HepG2 (cell line): Measurements from ENCODE around the gene SLC9A5. TPM values are rescaled to one million over a fixed set of nuclear protein-coding genes. Genes with fewer than 3 reads are reported as not detected.

Experiments used
- ATAC-seq: fragments of 200-7000 bp; cut with Tn5 transposase; 3 replicates; pipeline ENCODE4 v1.9.1; 2020; ENCODE audit warnings: mild to moderate bottlenecking, moderate library complexity
- BruUV-seq: library from RNA; stranded (reverse); fragments of 400-500 nt; replicated peaks from 2 replicates; lab custom pipeline; 2021; lab: Mats Ljungman, UMichigan
- CTCF ChIA-PET: fragments of 300-600 bp; formaldehyde crosslinking; extraction: SDS; loops from one replicate; lab custom pipeline; 2021; ENCODE audit warnings: low total read pairs, inconsistent platforms, low intra/inter-chr PET ratio; lab: Yijun Ruan, JAX
- POLR2A ChIA-PET: fragments of 350-600 bp; sonication (Branson Sonifier 250); formaldehyde crosslinking; loops from one replicate; lab custom pipeline; 2020; ENCODE audit warnings: antibody characterized with exemption, inconsistent platforms; lab: Yijun Ruan, JAX
- DNase-seq: peaks from one replicate; pipeline ENCODE4 v3.0.0-alpha.2; 2015; ENCODE audit warnings: low spot score
- FAIRE-seq: peaks from 3 replicates; lab custom pipeline; 2011; peaks lifted over from hg19 to GRCh38; lab: Jason Lieb, UNC
- H2AFZ ChIP-seq: one replicate; pipeline ENCODE4 v1.6.1; 2011; ENCODE audit warnings: low read length, inconsistent platforms
- H3K27ac ChIP-seq: fragments of 300-600 bp; 3 replicates; pipeline ENCODE4 v1.8.0; 2011; ENCODE audit warnings: mixed run types, mild to moderate bottlenecking, mixed read lengths, low read length, inconsistent platforms; ENCODE audit not compliant: insufficient read depth; ENCODE audit errors: extremely low read length
- H3K27me3 ChIP-seq, 2 experiments: fragments of 200-600 bp in 1 of 2; 2 replicates in 1 of 2; 3 replicates in 1 of 2; pipeline versions ENCODE4 v1.6.0 to v1.8.0; 2011; ENCODE audit warnings: low read length in 2 of 2, mild to moderate bottlenecking in 2 of 2, moderate library complexity in 2 of 2, inconsistent platforms in 1 of 2; ENCODE audit not compliant: insufficient read depth in 2 of 2, control insufficient read depth in 1 of 2
- H3K36me3 ChIP-seq, 2 experiments: fragments of 200-600 bp in 1 of 2; replicated peaks in 1 of 2; 2 replicates in 1 of 2; 3 replicates in 1 of 2; pipeline versions ENCODE4 v1.5.1 to v1.8.0; 2011; ENCODE audit warnings: low read length in 2 of 2, inconsistent platforms in 1 of 2; ENCODE audit not compliant: insufficient read depth in 2 of 2, control insufficient read depth in 1 of 2
- H3K4me1 ChIP-seq: 2 replicates; pipeline ENCODE4 v1.5.1; 2012; ENCODE audit warnings: low read length, inconsistent platforms; ENCODE audit not compliant: insufficient read depth
- H3K4me2 ChIP-seq: 2 replicates; pipeline ENCODE4 v1.6.0; 2011; ENCODE audit warnings: low read depth, low read length, inconsistent platforms
- H3K4me3 ChIP-seq, 3 experiments: fragments of 200-600 bp in 1 of 3; sonication (generic), shearing (Covaris generic) in 1 of 3; replicated peaks in 1 of 3; 2 replicates each; pipeline ENCODE4 v1.5.1; 2011 to 2016; ENCODE audit warnings: low read length in 3 of 3, inconsistent platforms in 2 of 3, low read depth in 2 of 3, mild to moderate bottlenecking in 2 of 3, control low read depth in 1 of 3, mixed read lengths in 1 of 3; ENCODE audit not compliant: insufficient read depth in 1 of 3
- H3K79me2 ChIP-seq: one replicate; pipeline ENCODE4 v1.6.1; 2011; ENCODE audit warnings: low read length, inconsistent platforms; ENCODE audit not compliant: insufficient read depth
- H3K9ac ChIP-seq: 2 replicates; pipeline ENCODE4 v1.6.0; 2011; ENCODE audit warnings: mild to moderate bottlenecking, low read depth, low read length, inconsistent platforms; ENCODE audit not compliant: insufficient read depth
- H3K9me3 ChIP-seq: 2 replicates; pipeline ENCODE4 v1.5.1; 2012; ENCODE audit warnings: mild to moderate bottlenecking, low read length
- H4K20me1 ChIP-seq: 2 replicates; pipeline ENCODE4 v1.6.0; 2011; ENCODE audit warnings: inconsistent platforms, mild to moderate bottlenecking, low read length, moderate library complexity; ENCODE audit not compliant: insufficient read depth
- AGO1 ChIP-seq: fragments of 200-400 bp; formaldehyde crosslinking; IDR thresholded peaks from 2 replicates; pipeline ENCODE4 v1.6.1; 2017; ENCODE audit warnings: mild to moderate bottlenecking, low read depth, low read length, moderate library complexity; ENCODE audit not compliant: poor library complexity, severe bottlenecking
- BCL6 ChIP-seq: IDR thresholded peaks from 2 replicates; pipeline ENCODE4 v1.6.1; 2016; ENCODE audit warnings: missing genetic modification reagents, missing compliant biosample characterization
- DMAP1 ChIP-seq: IDR thresholded peaks from 2 replicates; pipeline ENCODE4 v1.6.1; 2016
- HMGA1 ChIP-seq: sonication (generic); formaldehyde crosslinking; conservative IDR thresholded peaks from 2 replicates; pipeline ENCODE4 v1.4.0; 2020; ENCODE audit warnings: missing genetic modification reagents
- HOXA5 ChIP-seq: sonication (generic); formaldehyde crosslinking; IDR thresholded peaks from 2 replicates; pipeline ENCODE4 v1.4.0; 2020; ENCODE audit warnings: missing genetic modification reagents
- IKZF1 ChIP-seq: fragments of 450-650 bp; IDR thresholded peaks from 2 replicates; pipeline ENCODE4 v1.7.1; 2016
- PHF5A ChIP-seq: IDR thresholded peaks from one replicate; pipeline ENCODE4 v1.6.1; 2018; ENCODE audit warnings: low read depth, missing genetic modification reagents; ENCODE audit not compliant: unreplicated experiment
- RCOR2 ChIP-seq: IDR thresholded peaks from 2 replicates; pipeline ENCODE4 v1.6.1; 2016; ENCODE audit warnings: missing biosample characterization, missing genetic modification reagents
- TBX3 ChIP-seq: fragments of 450-650 bp; IDR thresholded peaks from 2 replicates; pipeline ENCODE4 v1.6.1; 2017; ENCODE audit warnings: antibody characterized with exemption, mild to moderate bottlenecking, inconsistent platforms, borderline replicate concordance
- ZNF772 ChIP-seq: sonication (generic); formaldehyde crosslinking; IDR thresholded peaks from 2 replicates; pipeline ENCODE4 v1.5.0; 2020; ENCODE audit warnings: mild to moderate bottlenecking, missing genetic modification reagents
- WGBS: methylation state at CpG from one replicate; pipeline ENCODE4 v1.1.6; 2017; ENCODE audit warnings: low lambda C conversion rate; 5-methylcytosine and 5-hydroxymethylcytosine counted together
- in situ Hi-C: cut with HindIII; loops from 2 replicates; pipeline ENCODE4 v1.10.0; 2017; ENCODE audit warnings: low pct_unique_long_range_greater_than_20kb; ENCODE audit not compliant: extremely low pct_ligation_motif_present
- intact Hi-C: fragments of 100-400 bp; cut with micrococcal nuclease; formaldehyde crosslinking; loops from one replicate; pipeline ENCODE4 v1.10.0; 2022; ENCODE audit not compliant: unreplicated experiment
- polyA plus RNA-seq, 8 experiments: library from polyadenylated mRNA; depleted of rRNA in 3 of 8; stranded (reverse) in 7 of 8; unstranded in 1 of 8; fragments of >200 nt; fragmentation: Illumina TruSeq in 4 of 8; extraction: Trizol in 4 of 8; gene quantifications; 2 replicates each; pipeline versions ENCODE4 v1.2.1 to v1.2.3, GENCODE V29; 2011 to 2016; ENCODE audit warnings: low read depth in 4 of 8, missing spikeins in 1 of 8, mixed read lengths in 1 of 8; ENCODE audit not compliant: insufficient read depth in 1 of 8
- total RNA-seq, 5 experiments: library from RNA; depleted of rRNA; stranded (reverse); fragments of >200 nt; fragmentation: Illumina TruSeq; extraction: Trizol; gene quantifications; 2 replicates each; pipeline ENCODE4 v1.2.3, GENCODE V29; 2016; ENCODE audit warnings: low read depth in 1 of 5

SLC9A5 gene
- total and polyA plus RNA-seq, 2 of the 13 experiments (the other 11 are each of a cell fraction or from before 2014, with no cell fraction given), result 0.58 to 1.4 TPM

DNA sequence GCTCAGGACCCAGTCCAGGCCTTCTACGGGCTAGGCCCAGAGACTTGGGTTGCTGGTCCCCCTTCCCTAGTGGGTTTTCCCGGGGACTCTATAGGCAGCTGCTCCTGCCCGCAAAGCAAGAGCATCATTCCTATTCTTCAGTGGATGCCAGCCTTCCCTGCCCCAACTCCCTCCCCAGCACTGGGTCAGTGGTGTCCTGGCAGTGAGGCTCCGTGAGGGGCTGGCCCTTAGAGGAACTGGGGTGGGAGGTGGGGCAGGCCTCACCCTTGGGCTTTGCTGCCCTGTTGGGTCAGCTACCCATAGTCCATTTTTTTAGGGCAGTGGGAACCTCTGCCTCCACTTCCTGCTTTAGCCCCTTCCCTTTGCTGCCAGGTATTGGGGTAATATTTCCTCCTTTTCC, 22.7 kb downstream of the SLC9A5 start (continued):
- TF ChIP-seq RCOR2 (CRISPR knock-in tag) (no peak), ZNF772 (CRISPR knock-in tag) (no peak), AGO1 (no peak), HMGA1 (CRISPR knock-in tag) (no peak), TBX3 (no peak), IKZF1 (no peak), PHF5A (CRISPR knock-in tag) (no peak), DMAP1 (no peak)
- TF ChIP-seq, all 625 proteins: peak for 4

DNA sequence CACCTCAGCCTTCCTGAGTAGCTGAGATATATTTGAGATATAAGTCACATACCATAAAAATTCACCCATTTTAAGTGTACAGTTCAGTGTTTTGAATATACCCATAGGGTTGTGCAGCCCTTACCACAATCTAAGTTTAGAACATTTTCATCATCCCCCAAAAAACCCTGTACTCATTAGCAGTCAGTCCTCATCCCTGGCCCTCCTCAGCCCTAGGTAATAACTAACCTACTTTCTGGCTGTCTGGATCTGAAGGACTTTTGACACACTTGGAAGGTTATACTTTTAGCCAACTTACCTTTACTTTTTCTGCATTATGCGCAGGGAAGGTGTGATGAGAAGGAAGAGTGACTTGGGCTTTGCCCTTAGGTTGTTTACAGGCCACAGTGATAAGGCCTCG, 26.5 kb downstream of the SLC9A5 start:
- Histone ChIP-seq H3K36me3 (peaks cover 3 to 14% of the 10 kb centered on the region in 2 experiments; a peak in 3 of 5 replicates), H3K4me3 (no peak overlapping the region), H3K4me2 (no peak overlapping the region), H3K4me1 (peaks cover 28% of the 10 kb centered on the region), H3K9me3 (no peaks in the 10 kb centered on the region), H3K27ac (no peak overlapping the region), H2AFZ (no peak overlapping the region), H3K79me2 (peaks cover 4% of the 10 kb centered on the region), H3K27me3 (no peaks in the 10 kb centered on the region), H4K20me1 (no peaks in the 10 kb centered on the region; the same call in 1 of the 2 replicates), H3K9ac (no peak overlapping the region)
- in situ Hi-C loops (no loop called here), intact Hi-C loops (loop anchor here (5.0 kb wide), 1 partner anchor 192 kb away; no protein-coding TSS in a partner anchor)
- no peak for TF ChIP-seq BCL6
- TF ChIP-seq HOXA5, result no peak
- FAIRE-seq, result no peak
- POLR2A ChIA-PET, result no interaction called here
- CTCF ChIA-PET, result no interaction called here
- WGBS, result 93% methylated on average over 2 of the region's 2 CpGs
- TSS peak; percentile 29 for BruUV-seq
- ATAC-seq, result no peak
- no peak for DNase-seq
